Measurements from ENCODE around the gene MORN1. TPM values are rescaled to one million over a fixed set of nuclear protein-coding genes. Genes with fewer than 3 reads are reported as not detected.

MORN1 gene
- total and polyA plus RNA-seq, 2 donors (not counting 3 experiments of a cell fraction or from before 2014, with no cell fraction given): 4.3 to 6.4 TPM

DNA sequence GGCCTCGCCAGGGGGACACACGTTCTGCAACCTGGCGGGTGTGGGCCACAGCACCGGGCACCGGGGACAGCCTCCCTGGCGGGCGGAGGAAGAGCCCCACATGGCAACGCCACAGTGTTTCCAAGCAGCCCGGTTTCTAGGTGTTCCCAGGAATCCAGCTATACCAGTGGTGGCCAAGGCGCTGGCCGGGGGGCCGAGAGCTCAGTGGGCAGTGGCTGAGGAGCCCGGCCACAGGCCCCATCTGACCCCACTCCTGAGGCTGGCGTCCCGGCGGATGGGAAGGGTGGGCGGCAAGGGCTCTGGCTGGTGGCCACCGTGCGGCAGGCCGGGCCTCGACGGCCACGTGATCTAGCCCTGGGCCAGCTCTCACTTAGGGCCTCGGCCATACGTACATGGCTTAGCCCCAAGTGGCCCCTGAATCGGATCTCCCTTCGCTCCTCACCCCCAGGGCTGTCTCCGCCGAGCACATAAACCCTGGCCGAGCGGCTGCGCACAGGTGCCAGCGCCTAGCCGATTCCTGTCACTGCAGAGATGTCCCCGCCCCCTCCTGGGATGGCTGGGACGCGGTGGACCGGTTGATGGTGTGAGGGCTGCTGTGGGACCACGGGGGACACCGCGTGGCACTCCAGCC is 68.7 kb downstream of the MORN1 start:
- Histone ChIP-seq H3K36me3 (ENCODE audit: control insufficient read depth in 2 of 2, extremely low read depth in 1 of 2, insufficient read depth in 2 of 2, low read length in 2 of 2) (no peaks in the 10 kb centered on the region), H2AFZ (ENCODE audit: low read depth, low read length) (peak overlapping the region; percentile 43), H3K4me2 (ENCODE audit: insufficient read depth, low read length) (peak overlapping the region; percentile 12), H4K20me1 (replicated peaks; ENCODE audit: control insufficient read depth, extremely low read depth, insufficient read depth, low read length) (no peaks in the 10 kb centered on the region), H3K4me1 (ENCODE audit: control insufficient read depth, extremely low read depth, insufficient read depth, low read length) (peaks cover 5% of the 10 kb centered on the region), H3K27ac (ENCODE audit: insufficient read depth, low read depth, low read length) (no peak overlapping the region), H3K9ac (replicated peaks; ENCODE audit: extremely low read depth, insufficient read depth, low read length) (peak overlapping the region; percentile 57), H3K9me3 (replicated peaks; ENCODE audit: control insufficient read depth, insufficient read depth, low read length) (no peaks in the 10 kb centered on the region), H3K27me3 (ENCODE audit: control insufficient read depth in 2 of 2, insufficient read depth in 2 of 2, low read length in 2 of 2) (no peaks in the 10 kb centered on the region), H3K9me1 (replicated peaks; ENCODE audit: control insufficient read depth, extremely low read depth, insufficient read depth, low read length) (no peaks in the 10 kb centered on the region), H3K4me3 (replicated peaks in 1 of 3; ENCODE audit: insufficient read depth in 1 of 3, low read depth in 1 of 3, low read length in 3 of 3) (peak overlapping the region in 1 of 3 experiments; percentile 4), H3K79me2 (ENCODE audit: control insufficient read depth, insufficient read depth, low read length) (no peaks in the 10 kb centered on the region)
- TF ChIP-seq, protein P1, sequence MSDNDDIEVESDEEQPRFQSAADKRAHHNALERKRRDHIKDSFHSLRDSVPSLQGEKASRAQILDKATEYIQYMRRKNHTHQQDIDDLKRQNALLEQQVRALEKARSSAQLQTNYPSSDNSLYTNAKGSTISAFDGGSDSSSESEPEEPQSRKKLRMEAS (IDR thresholded peaks at IDR 0.05; ENCODE audit: insufficient read depth, insufficient read length): no peak
- TF ChIP-seq POLR2AphosphoS5 (IDR thresholded peaks at IDR 0.05; ENCODE audit: insufficient read depth, low read depth, low read length) (no peak), GATA2 (IDR thresholded peaks at IDR 0.05; ENCODE audit: insufficient read depth, insufficient read length, low read depth, low read length) (no peak), EZH2 (IDR thresholded peaks at IDR 0.05; ENCODE audit: borderline replicate concordance, low read depth, low read length, severe bottlenecking) (peak; percentile 37)
- CTCF ChIA-PET: interaction anchor here (1.0 to 1.8 kb wide), 6 partner anchors 9 to 128 kb away, joined by 3 to 12 read pairs (median 6); partner anchors contain the start of gene FAAP20
- dilution Hi-C loops (cut with MboI; ENCODE audit: extremely low pct_ligation_motif_present, low sequenced_read_pairs) (no loop called here), intact Hi-C loops (cut with micrococcal nuclease) (loop anchor here (2.0 kb wide), 1 partner anchor 68 kb away; the partner anchor contains the start of genes MORN1 and RER1)
- DNase-seq (ENCODE audit: low read depth, low spot score) (no peak), FAIRE-seq (no peak)
- POLR2A ChIA-PET: interaction anchor here (0.8 to 1.2 kb wide), 3 partner anchors 93 to 123 kb away, joined by 3 read pairs; no protein-coding TSS in a partner anchor
- BruUV-seq (replicated peaks): no TSS peak

- FAIRE-seq (no peak), DNase-seq (ENCODE audit: low read depth, low spot score) (peak; percentile 88)
- no TSS peak for BruUV-seq (replicated peaks)
- TF ChIP-seq CTCF (IDR thresholded peaks at IDR 0.05; ENCODE audit: extremely low read depth in 1 of 2, insufficient read depth in 1 of 2, low read depth in 1 of 2, low read length in 2 of 2) (peak in 1 of 2 donors; percentile 22), GATA2 (IDR thresholded peaks at IDR 0.05; ENCODE audit: insufficient read depth, insufficient read length, low read depth, low read length) (no peak)
- Histone ChIP-seq H3K27ac (ENCODE audit: insufficient read depth, low read depth, low read length) (no peak overlapping the region), H2AFZ (ENCODE audit: low read depth, low read length) (peak overlapping the region; percentile 43), H3K4me3 (replicated peaks in 1 of 3; ENCODE audit: insufficient read depth in 1 of 3, low read depth in 1 of 3, low read length in 3 of 3) (peak overlapping the region in 1 of 3 experiments; percentile 4), H3K9me1 (replicated peaks; ENCODE audit: control insufficient read depth, extremely low read depth, insufficient read depth, low read length) (no peaks in the 10 kb centered on the region), H3K79me2 (ENCODE audit: control insufficient read depth, insufficient read depth, low read length) (no peaks in the 10 kb centered on the region), H3K36me3 (ENCODE audit: control insufficient read depth in 2 of 2, extremely low read depth in 1 of 2, insufficient read depth in 2 of 2, low read length in 2 of 2) (no peaks in the 10 kb centered on the region), H3K4me1 (ENCODE audit: control insufficient read depth, extremely low read depth, insufficient read depth, low read length) (peaks cover 5% of the 10 kb centered on the region), H3K4me2 (ENCODE audit: insufficient read depth, low read length) (peak overlapping the region; percentile 12), H3K27me3 (ENCODE audit: control insufficient read depth in 2 of 2, insufficient read depth in 2 of 2, low read length in 2 of 2) (no peaks in the 10 kb centered on the region), H3K9ac (replicated peaks; ENCODE audit: extremely low read depth, insufficient read depth, low read length) (peak overlapping the region; percentile 57), H4K20me1 (replicated peaks; ENCODE audit: control insufficient read depth, extremely low read depth, insufficient read depth, low read length) (no peaks in the 10 kb centered on the region), H3K9me3 (replicated peaks; ENCODE audit: control insufficient read depth, insufficient read depth, low read length) (no peaks in the 10 kb centered on the region)
- POLR2A ChIA-PET: interaction anchor here (0.8 to 1.2 kb wide), 3 partner anchors 93 to 123 kb away, joined by 3 read pairs; no protein-coding TSS in a partner anchor
- dilution Hi-C loops (cut with MboI; ENCODE audit: extremely low pct_ligation_motif_present, low sequenced_read_pairs): no loop called here
- CTCF ChIA-PET: interaction anchor here (1.0 to 1.8 kb wide), 6 partner anchors 9 to 127 kb away, joined by 3 to 12 read pairs (median 6); partner anchors contain the start of gene FAAP20
- intact Hi-C loops (cut with micrococcal nuclease): loop anchor here (2.0 kb wide), 1 partner anchor 69 kb away; the partner anchor contains the start of genes MORN1 and RER1
Measured at GRCh38 chr1:2322065-2322571, 69.2 kb downstream of the MORN1 start.
